Transverse colon (tissue), 4 donors: ENCODE results near the gene SLK. TPM values are rescaled to one million over a fixed set of nuclear protein-coding genes. Genes with fewer than 3 reads are reported as not detected.

Experiments
- DNase-seq: peaks from one replicate; pipeline ENCODE4 v3.0.0-alpha.2; 2019
- H3K27ac ChIP-seq, 4 donors: fragments of 200-600 bp; sonication (generic); 2 replicates each; pipeline ENCODE4 v1.5.1; 2016 to 2018; ENCODE audit warnings: inconsistent platforms in 4 of 4
- H3K27me3 ChIP-seq: fragments of 200-600 bp; sonication (generic); 2 replicates; pipeline ENCODE4 v1.5.1; 2017; ENCODE audit warnings: inconsistent platforms
- H3K36me3 ChIP-seq, 4 donors: fragments of 200-600 bp; sonication (generic); 2 replicates each; pipeline ENCODE4 v1.5.1; 2017 to 2019; ENCODE audit warnings: inconsistent platforms in 4 of 4
- H3K4me1 ChIP-seq, 4 donors: fragments of 200-600 bp; sonication (generic); 2 replicates each; pipeline ENCODE4 v1.5.1; 2017 to 2020; ENCODE audit warnings: inconsistent platforms in 4 of 4
- H3K4me3 ChIP-seq, 4 donors: fragments of 200-600 bp; sonication (generic); 1 replicate in 1 of 4; 2 replicates in 3 of 4; pipeline versions ENCODE4 v1.5.1 to v1.6.1; 2017 to 2019; ENCODE audit warnings: inconsistent platforms in 4 of 4
- H3K9me3 ChIP-seq, 2 donors: fragments of 200-600 bp; sonication (generic); 2 replicates each; pipeline ENCODE4 v1.5.1; 2017 to 2019; ENCODE audit warnings: inconsistent platforms in 2 of 2
- CTCF ChIP-seq, 5 experiments: fragments of 200-600 bp in 3 of 5; fragments of 450-650 bp in 2 of 5; sonication (generic) in 3 of 5; IDR thresholded peaks; 1 replicate in 2 of 5; 2 replicates in 3 of 5; pipeline ENCODE4 v1.5.1; 2016 to 2017; ENCODE audit warnings: antibody characterized with exemption in 5 of 5, inconsistent platforms in 3 of 5, mild to moderate bottlenecking in 2 of 5, moderate library complexity in 1 of 5
- EP300 ChIP-seq: sonication (generic); formaldehyde crosslinking; IDR thresholded peaks from one replicate; pipeline ENCODE4 v1.6.1; 2017; ENCODE audit warnings: antibody characterized with exemption, low read depth
- POLR2A ChIP-seq: fragments of 450-650 bp; IDR thresholded peaks from one replicate; pipeline ENCODE4 v1.6.1; 2016; ENCODE audit warnings: antibody characterized with exemption, mild to moderate bottlenecking, moderate library complexity
- POLR2AphosphoS5 ChIP-seq, 3 donors: sonication (generic); formaldehyde crosslinking; IDR thresholded peaks; one replicate each; pipeline ENCODE4 v1.6.1; 2016; ENCODE audit warnings: antibody characterized with exemption in 3 of 3
- WGBS, 2 donors: methylation state at CpG; one replicate each; pipeline ENCODE4 v1.1.5; 2018; ENCODE audit warnings: low coverage in 1 of 2; 5-methylcytosine and 5-hydroxymethylcytosine counted together
- in situ Hi-C, 4 donors: fragments of 200-750 bp; cut with MboI; loops; one replicate each; pipeline versions ENCODE4 v1.15.0 to v1.15.1; 2017; ENCODE audit warnings: low sequenced_read_pairs in 3 of 4, low pct_ligation_motif_present in 1 of 4, low pct_unique_long_range_greater_than_20kb in 1 of 4
- intact Hi-C: fragments of 100-400 bp; cut with DNase I; formaldehyde crosslinking; loops from one replicate; pipeline ENCODE4 v1.15.1; 2023; ENCODE audit warnings: low total_unique reads
- total RNA-seq, 4 donors: library from RNA; depleted of rRNA; stranded (reverse); fragments of >200 nt; gene quantifications; one replicate each; pipeline ENCODE4 v1.1.0, GENCODE V29; 2016

Gene SLK
- total RNA-seq, 4 donors from 2014 or later, result 33.2 to 76.4 (median 55.7) TPM

- intact Hi-C loops, result no loop called here
- no peaks in the 10 kb centered on the region for H3K36me3 ChIP-seq
- H3K27ac ChIP-seq, result no peak overlapping the region
- DNase-seq, result no peak
- TF ChIP-seq CTCF (IDR thresholded peaks at IDR 0.05) (no peak), EP300 (no peak), POLR2AphosphoS5 (IDR thresholded peaks at IDR 0.05) (no peak), POLR2A (no peak)
- H3K9me3 ChIP-seq, result no peaks in the 10 kb centered on the region
- no peaks in the 10 kb centered on the region for H3K27me3 ChIP-seq
- no peaks in the 10 kb centered on the region for H3K4me1 ChIP-seq
- H3K4me3 ChIP-seq, result no peak overlapping the region
- in situ Hi-C loops, result no loop called here
Observed at GRCh38 chr10:103939522-103939921, 27.4 kb upstream of the SLK start.

GRCh38 chr10:103941801-103942200 is 25.1 kb upstream of the SLK start:
- H3K36me3 ChIP-seq, result no peaks in the 10 kb centered on the region
- in situ Hi-C loops (no loop called here), intact Hi-C loops (no loop called here)
- H3K27me3 ChIP-seq, result no peaks in the 10 kb centered on the region
- no peak overlapping the region for H3K27ac ChIP-seq
- TF ChIP-seq CTCF (IDR thresholded peaks at IDR 0.05) (no peak), EP300 (no peak), POLR2A (no peak), POLR2AphosphoS5 (IDR thresholded peaks at IDR 0.05) (no peak)
- 83 to 89% methylated on average over 2 of the region's 2 CpGs for WGBS, 2 donors
- H3K9me3 ChIP-seq, result no peaks in the 10 kb centered on the region
- no peaks in the 10 kb centered on the region for H3K4me1 ChIP-seq
- no peak overlapping the region for H3K4me3 ChIP-seq
- no peak for DNase-seq

GRCh38 chr10:103942866-103943265 is 24.1 kb upstream of the SLK start:
- no peak overlapping the region for H3K27ac ChIP-seq
- WGBS, 2 donors, result 71 to 72% methylated on average over 2 of the region's 2 CpGs
- no peaks in the 10 kb centered on the region for H3K9me3 ChIP-seq
- H3K27me3 ChIP-seq, result no peaks in the 10 kb centered on the region
- no peaks in the 10 kb centered on the region for H3K36me3 ChIP-seq
- H3K4me1 ChIP-seq, result no peaks in the 10 kb centered on the region
- DNase-seq, result no peak
- H3K4me3 ChIP-seq, result no peak overlapping the region
- intact Hi-C loops, result no loop called here
- no peak for TF ChIP-seq EP300
- TF ChIP-seq POLR2A, result no peak
- TF ChIP-seq CTCF (IDR thresholded peaks at IDR 0.05), result no peak
- no peak for TF ChIP-seq POLR2AphosphoS5 (IDR thresholded peaks at IDR 0.05)
- in situ Hi-C loops, result no loop called here

- in situ Hi-C loops, result no loop called here
- WGBS, 2 donors, result 67 to 72% methylated on average over 3 of the region's 3 CpGs
- H3K27ac ChIP-seq, result no peak overlapping the region
- DNase-seq, result no peak
- no peaks in the 10 kb centered on the region for H3K4me1 ChIP-seq
- no peaks in the 10 kb centered on the region for H3K36me3 ChIP-seq
- H3K9me3 ChIP-seq, result no peaks in the 10 kb centered on the region
- TF ChIP-seq POLR2AphosphoS5 (IDR thresholded peaks at IDR 0.05) (no peak), EP300 (no peak), CTCF (IDR thresholded peaks at IDR 0.05) (no peak)
- intact Hi-C loops, result no loop called here
- no peaks in the 10 kb centered on the region for H3K27me3 ChIP-seq
- no peak overlapping the region for H3K4me3 ChIP-seq
Observed at GRCh38 chr10:103947799-103948516, 19.0 kb upstream of the SLK start.
